Left lung (tissue), 10 donors: Measurements from ENCODE around the gene C6orf52. TPM values are rescaled to one million over a fixed set of nuclear protein-coding genes. Genes with fewer than 3 reads are reported as not detected.

ENCODE experiments used
- ATAC-seq: fragments of 200-7000 bp; cut with Tn5 transposase; one replicate; pipeline ENCODE4 v1.9.1; 2020; ENCODE audit warnings: moderate library complexity
- DNase-seq, 4 donors: peaks; one replicate each; pipeline ENCODE4 v3.0.0-alpha.2; 2013 to 2020
- H3K27ac ChIP-seq, 2 donors: fragments of 200-600 bp; sonication (generic) in 1 of 2; one replicate each; pipeline versions ENCODE4 v1.5.0 to v1.8.0; 2020 to 2021
- H3K27me3 ChIP-seq, 2 donors: fragments of 200-600 bp; sonication (generic) in 1 of 2; one replicate each; pipeline versions ENCODE4 v1.5.0 to v1.8.0; 2020 to 2021
- H3K36me3 ChIP-seq, 2 donors: fragments of 200-600 bp; sonication (generic) in 1 of 2; one replicate each; pipeline versions ENCODE4 v1.5.0 to v1.8.0; 2020 to 2021
- H3K4me1 ChIP-seq, 2 donors: fragments of 200-600 bp; one replicate each; pipeline ENCODE4 v1.8.0; 2021
- H3K4me3 ChIP-seq, 2 donors: fragments of 200-600 bp; sonication (generic) in 1 of 2; one replicate each; pipeline versions ENCODE4 v1.5.0 to v1.8.0; 2020 to 2021; ENCODE audit warnings: mild to moderate bottlenecking in 1 of 2
- H3K9me3 ChIP-seq, 2 donors: fragments of 200-600 bp; sonication (generic) in 1 of 2; one replicate each; pipeline versions ENCODE4 v1.5.0 to v1.8.0; 2020 to 2021
- intact Hi-C, 2 donors: fragments of 100-400 bp; cut with DNase I; formaldehyde crosslinking; loops; one replicate each; pipeline versions ENCODE4 v1.11.2 to v1.14.2; 2022
- polyA plus RNA-seq, 6 donors: library from polyadenylated mRNA; unstranded; fragments of 120-200 nt; gene quantifications; one replicate each; pipeline ENCODE4 v1.2.1, GENCODE V29; 2013; ENCODE audit not compliant: insufficient read length in 6 of 6
- total RNA-seq, 2 donors: library from RNA; stranded (reverse); fragmentation: NEBNext Ultra II Directional; extraction: Animal tissue kit (Norgen Biotek cat#: 25700); gene quantifications; one replicate each; pipeline ENCODE4 v1.2.1, GENCODE V29; 2021
- TF ChIP-seq, protein P1 (sequence below), 2 donors: fragments of 200-600 bp; sonication (generic) in 1 of 2; IDR thresholded peaks; one replicate each; pipeline versions ENCODE4 v1.5.0 to v1.8.0; 2021; ENCODE audit warnings: antibody characterized with exemption in 2 of 2
- donor health status: DM: no; HTN: yes; CAD: no.
- donor health status: DM: no; HTN: no; CAD: no.

The C6orf52 gene
- total and polyA plus RNA-seq, 8 donors, result 0.58 to 6.1 (median 1.4) TPM

DNA sequence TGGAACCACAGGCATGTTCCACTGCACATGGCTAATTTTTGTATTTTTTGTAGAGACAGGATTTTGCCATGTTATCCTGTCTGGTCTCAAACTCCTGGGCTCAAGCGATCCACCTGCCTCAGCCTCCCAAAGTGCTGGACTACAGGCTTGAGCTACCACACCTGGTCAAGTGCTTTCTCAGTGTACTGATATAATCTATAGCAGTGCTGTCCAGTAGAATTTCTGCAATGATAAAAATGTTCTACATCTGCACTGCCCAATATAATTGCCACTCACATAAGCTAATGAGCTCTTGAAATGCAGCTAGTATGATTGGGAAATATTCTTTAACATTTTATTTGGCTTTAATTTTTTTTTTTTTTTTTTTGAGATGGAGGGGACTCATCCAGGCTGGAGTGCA is 64.2 kb downstream of the C6orf52 start:
- no peaks in the 10 kb centered on the region for H3K36me3 ChIP-seq
- intact Hi-C loops, result no loop called here
- no peak overlapping the region for H3K27ac ChIP-seq
- H3K9me3 ChIP-seq, result no peaks in the 10 kb centered on the region
- no peak overlapping the region for H3K4me3 ChIP-seq
- ATAC-seq (peak; percentile 73), DNase-seq (no peak)
- H3K27me3 ChIP-seq, result no peaks in the 10 kb centered on the region
- no peaks in the 10 kb centered on the region for H3K4me1 ChIP-seq
- TF ChIP-seq, protein P1, sequence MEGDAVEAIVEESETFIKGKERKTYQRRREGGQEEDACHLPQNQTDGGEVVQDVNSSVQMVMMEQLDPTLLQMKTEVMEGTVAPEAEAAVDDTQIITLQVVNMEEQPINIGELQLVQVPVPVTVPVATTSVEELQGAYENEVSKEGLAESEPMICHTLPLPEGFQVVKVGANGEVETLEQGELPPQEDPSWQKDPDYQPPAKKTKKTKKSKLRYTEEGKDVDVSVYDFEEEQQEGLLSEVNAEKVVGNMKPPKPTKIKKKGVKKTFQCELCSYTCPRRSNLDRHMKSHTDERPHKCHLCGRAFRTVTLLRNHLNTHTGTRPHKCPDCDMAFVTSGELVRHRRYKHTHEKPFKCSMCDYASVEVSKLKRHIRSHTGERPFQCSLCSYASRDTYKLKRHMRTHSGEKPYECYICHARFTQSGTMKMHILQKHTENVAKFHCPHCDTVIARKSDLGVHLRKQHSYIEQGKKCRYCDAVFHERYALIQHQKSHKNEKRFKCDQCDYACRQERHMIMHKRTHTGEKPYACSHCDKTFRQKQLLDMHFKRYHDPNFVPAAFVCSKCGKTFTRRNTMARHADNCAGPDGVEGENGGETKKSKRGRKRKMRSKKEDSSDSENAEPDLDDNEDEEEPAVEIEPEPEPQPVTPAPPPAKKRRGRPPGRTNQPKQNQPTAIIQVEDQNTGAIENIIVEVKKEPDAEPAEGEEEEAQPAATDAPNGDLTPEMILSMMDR (IDR thresholded peaks at IDR 0.05), result no peak

DNA sequence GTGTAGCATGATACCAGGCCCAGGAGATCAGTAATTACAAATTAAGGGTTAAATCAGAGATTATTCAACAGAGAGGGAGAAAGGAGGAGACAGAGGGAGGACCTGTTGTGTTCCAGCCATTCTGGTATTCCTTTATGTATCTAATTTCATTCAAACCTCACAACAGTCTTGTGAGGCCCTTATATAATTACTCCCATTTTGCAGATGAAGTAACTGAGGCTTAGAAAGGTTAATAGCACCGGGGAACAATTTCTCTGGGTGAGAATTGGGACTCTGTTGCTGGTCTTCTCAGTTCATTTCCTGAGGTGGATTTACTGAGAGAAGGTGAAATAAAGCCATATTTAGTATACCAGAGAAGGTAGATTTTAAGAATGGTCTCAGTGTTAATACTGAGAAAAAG is 66.6 kb downstream of the C6orf52 start:
- TF ChIP-seq, protein P1 (IDR thresholded peaks at IDR 0.05), result no peak
- no peak for ATAC-seq

GRCh38 chr6:10626154-10626741 is 68.2 kb downstream of the C6orf52 start:
- Histone ChIP-seq H3K9me3 (peaks cover 0 to 1% of the 10 kb centered on the region in 2 donors), H3K4me3 (no peak overlapping the region), H3K27me3 (no peaks in the 10 kb centered on the region), H3K36me3 (peaks cover 0 to 8% of the 10 kb centered on the region in 2 donors), H3K27ac (no peak overlapping the region), H3K4me1 (no peaks in the 10 kb centered on the region)
- intact Hi-C loops, result no loop called here
- ATAC-seq (peak; percentile 65), DNase-seq (peak in 2 of 4 donors; percentile 46 to 73)
- TF ChIP-seq, protein P1 (IDR thresholded peaks at IDR 0.05), result no peak

More for the DNA sequence above, 66.6 kb downstream of the C6orf52 start:
- Histone ChIP-seq H3K27me3 (no peaks in the 10 kb centered on the region), H3K4me1 (no peaks in the 10 kb centered on the region), H3K9me3 (no peaks in the 10 kb centered on the region), H3K36me3 (no peaks in the 10 kb centered on the region), H3K4me3 (no peak overlapping the region), H3K27ac (no peak overlapping the region)
- intact Hi-C loops, result no loop called here
- DNase-seq, result no peak

- H3K4me3 ChIP-seq, result no peak overlapping the region
- peaks cover 0 to 1% of the 10 kb centered on the region in 2 donors for H3K9me3 ChIP-seq
- intact Hi-C loops, result no loop called here
- H3K27ac ChIP-seq, result no peak overlapping the region
- no peak for DNase-seq
- peaks cover 0 to 8% of the 10 kb centered on the region in 2 donors for H3K36me3 ChIP-seq
- ATAC-seq, result no peak
- no peaks in the 10 kb centered on the region for H3K4me1 ChIP-seq
- H3K27me3 ChIP-seq, result no peaks in the 10 kb centered on the region
- TF ChIP-seq, protein P1 (IDR thresholded peaks at IDR 0.05), result no peak
Measured at GRCh38 chr6:10624836-10625235, 69.6 kb downstream of the C6orf52 start.

DNA sequence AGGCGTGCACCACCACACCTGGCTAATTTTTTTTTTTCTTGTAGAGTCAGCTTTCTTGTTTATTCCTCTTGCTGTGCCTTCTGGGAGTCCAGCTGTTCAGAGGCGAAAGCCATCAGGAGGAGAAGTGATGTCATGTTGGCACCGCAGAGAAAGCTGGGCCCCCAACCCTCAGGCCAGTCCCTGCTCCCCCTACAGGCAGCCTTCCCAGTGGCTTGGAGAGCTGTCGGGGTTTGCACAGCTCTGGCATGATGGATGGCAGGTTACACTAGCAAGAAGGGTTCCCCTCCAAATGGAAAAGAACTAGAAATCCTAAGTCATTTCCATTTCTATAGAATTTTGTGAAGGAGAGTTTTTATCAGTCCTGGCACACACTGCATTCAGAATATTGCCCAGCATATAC is 72.6 kb downstream of the C6orf52 start:
- Histone ChIP-seq H3K27me3 (no peaks in the 10 kb centered on the region), H3K27ac (no peak overlapping the region), H3K36me3 (peaks cover 0 to 8% of the 10 kb centered on the region in 2 donors), H3K9me3 (peaks cover 0 to 1% of the 10 kb centered on the region in 2 donors), H3K4me3 (no peak overlapping the region), H3K4me1 (no peaks in the 10 kb centered on the region)
- intact Hi-C loops, result no loop called here
- TF ChIP-seq, protein P1 (IDR thresholded peaks at IDR 0.05), result no peak
- DNase-seq (no peak), ATAC-seq (no peak)

Other genes starting within 250 kb of the C6orf52 start
- 10 to 100 TPM; 25.1 to 32.3 TPM for gene GCNT2, start 173.3 kb downstream of the C6orf52 start, total RNA-seq
- 10 to 100 TPM; 14.7 to 19.6 (median 17.5) TPM for gene GCNT2, start 173.3 kb downstream of the C6orf52 start, polyA plus RNA-seq
- 10 to 100 TPM in 1 of 2 donors, 1 to 10 TPM in 1; 9.6 to 16.4 TPM for gene PAK1IP1, start 356 bp upstream of the C6orf52 start, total RNA-seq
- 10 to 100 TPM; 20.6 to 25.0 (median 21.4) TPM for gene PAK1IP1, start 356 bp upstream of the C6orf52 start, polyA plus RNA-seq
- gene TMEM14C, start 28.5 kb upstream of the C6orf52 start, total RNA-seq, result 10 to 100 TPM; 81.8 to 99.5 TPM
- 100 to 1,000 TPM; 138 to 154 (median 149) TPM for gene TMEM14C, start 28.5 kb upstream of the C6orf52 start, polyA plus RNA-seq
- 10 to 100 TPM; 71.1 to 74.8 TPM for gene TMEM14B, start 53.2 kb upstream of the C6orf52 start, total RNA-seq
- gene TMEM14B, start 53.2 kb upstream of the C6orf52 start, polyA plus RNA-seq, result 100 to 1,000 TPM; 102 to 117 (median 105) TPM
- gene MAK, start 143.9 kb upstream of the C6orf52 start, total RNA-seq, result under 1 TPM; 0.26 to 0.97 TPM
- gene MAK, start 143.9 kb upstream of the C6orf52 start, polyA plus RNA-seq, result 1 to 10 TPM; 2.1 to 3.8 (median 3.4) TPM
- not detected for gene GCM2, start 187.4 kb upstream of the C6orf52 start, total RNA-seq
- gene GCM2, start 187.4 kb upstream of the C6orf52 start, polyA plus RNA-seq, result under 1 TPM in 5 of 6 donors, not detected in 1; 0.11 to 0.21 (median 0.15) TPM
- under 1 TPM; 0.41 to 0.45 TPM for gene SYCP2L, start 192.4 kb upstream of the C6orf52 start, total RNA-seq
- 1 to 10 TPM; 3.7 to 5.8 (median 4.8) TPM for gene SYCP2L, start 192.4 kb upstream of the C6orf52 start, polyA plus RNA-seq